Keratinocyte (primary cell): Measurements from ENCODE around the gene ACACB. TPM values are rescaled to one million over a fixed set of nuclear protein-coding genes. Genes with fewer than 3 reads are reported as not detected.

Experiments
- DNase-seq: peaks from one replicate; pipeline ENCODE4 v3.0.0-alpha.2; 2011; ENCODE audit warnings: low read depth, missing footprints, low spot score
- FAIRE-seq: peaks from 2 replicates; lab custom pipeline; 2011; peaks lifted over from hg19 to GRCh38; lab: Jason Lieb, UNC
- H2AFZ ChIP-seq: 2 replicates; pipeline ENCODE4 v1.6.0; 2012; ENCODE audit warnings: low read length, control low read depth, inconsistent platforms; ENCODE audit not compliant: control insufficient read depth
- H3K27ac ChIP-seq: 2 replicates; pipeline ENCODE4 v1.5.1; 2011; ENCODE audit warnings: low read length; ENCODE audit not compliant: control insufficient read depth, insufficient read depth
- H3K27me3 ChIP-seq: 3 replicates; pipeline ENCODE4 v1.6.0; 2011; ENCODE audit warnings: low read length; ENCODE audit not compliant: control insufficient read depth, insufficient read depth; ENCODE audit errors: extremely low read depth
- H3K36me3 ChIP-seq, 2 experiments: 2 replicates in 1 of 2; 3 replicates in 1 of 2; pipeline ENCODE4 v1.5.1; 2011; ENCODE audit warnings: low read length in 2 of 2, mild to moderate bottlenecking in 1 of 2; ENCODE audit not compliant: control insufficient read depth in 2 of 2, insufficient read depth in 2 of 2; ENCODE audit errors: extremely low read depth in 1 of 2
- H3K4me1 ChIP-seq: 3 replicates; pipeline ENCODE4 v1.5.1; 2011; ENCODE audit warnings: low read length; ENCODE audit not compliant: control insufficient read depth, insufficient read depth; ENCODE audit errors: extremely low read depth
- H3K4me2 ChIP-seq: 3 replicates; pipeline ENCODE4 v1.6.0; 2011; ENCODE audit warnings: low read depth, low read length; ENCODE audit not compliant: control insufficient read depth, insufficient read depth; ENCODE audit errors: extremely low read depth
- H3K4me3 ChIP-seq, 3 experiments: fragments of 200-600 bp in 1 of 3; sonication (generic) in 1 of 3; 2 replicates in 2 of 3; 3 replicates in 1 of 3; pipeline ENCODE4 v1.5.1; 2011 to 2016; ENCODE audit warnings: low read length in 3 of 3, mild to moderate bottlenecking in 3 of 3, control low read depth in 2 of 3, inconsistent platforms in 1 of 3, low read depth in 1 of 3, mixed read lengths in 1 of 3, mixed run types in 1 of 3, moderate library complexity in 1 of 3; ENCODE audit not compliant: control insufficient read depth in 2 of 3, insufficient read depth in 2 of 3; ENCODE audit errors: extremely low read depth in 1 of 3
- H3K79me2 ChIP-seq: 2 replicates; pipeline ENCODE4 v1.6.0; 2012; ENCODE audit warnings: low read length; ENCODE audit not compliant: control insufficient read depth, insufficient read depth
- H3K9ac ChIP-seq: 3 replicates; pipeline ENCODE4 v1.6.0; 2011; ENCODE audit warnings: low read length; ENCODE audit not compliant: control insufficient read depth, insufficient read depth; ENCODE audit errors: extremely low read depth
- H3K9me1 ChIP-seq: 3 replicates; pipeline ENCODE4 v1.6.0; 2011; ENCODE audit warnings: low read length; ENCODE audit not compliant: control insufficient read depth, insufficient read depth; ENCODE audit errors: extremely low read depth
- H3K9me3 ChIP-seq: 2 replicates; pipeline ENCODE4 v1.5.1; 2012; ENCODE audit warnings: low read depth, low read length; ENCODE audit not compliant: control insufficient read depth
- H4K20me1 ChIP-seq: 3 replicates; pipeline ENCODE4 v1.6.0; 2011; ENCODE audit warnings: low read length; ENCODE audit not compliant: control insufficient read depth, insufficient read depth; ENCODE audit errors: extremely low read depth
- CTCF ChIP-seq, 3 experiments: IDR thresholded peaks in 1 of 3; conservative IDR thresholded peaks in 1 of 3; optimal IDR thresholded peaks in 1 of 3; 2 replicates in 2 of 3; 3 replicates in 1 of 3; pipeline versions ENCODE3 to v1.5.1; 2011; ENCODE audit warnings: low read length in 3 of 3, mild to moderate bottlenecking in 3 of 3, moderate library complexity in 2 of 3, control low read depth in 1 of 3, inconsistent platforms in 1 of 3; ENCODE audit not compliant: insufficient read depth in 2 of 3; ENCODE audit errors: extremely low read depth in 1 of 3
- EZH2 ChIP-seq: IDR thresholded peaks from one replicate; pipeline ENCODE4 v1.6.1; 2012; ENCODE audit warnings: inconsistent platforms, mild to moderate bottlenecking, low read length, moderate library complexity
- dilution Hi-C: fragments of 300-500 bp; cut with MboI; formaldehyde crosslinking; loops from one replicate; pipeline ENCODE4 v1.7.0; 2020; ENCODE audit warnings: low sequenced_read_pairs; ENCODE audit not compliant: extremely low pct_ligation_motif_present
- polyA plus RNA-seq, 5 experiments: library from polyadenylated mRNA; depleted of rRNA in 3 of 5; stranded (reverse) in 3 of 5; stranded (forward) in 1 of 5; unstranded in 1 of 5; fragments of >200 nt; gene quantifications; 1 replicate in 1 of 5; 2 replicates in 3 of 5; 3 replicates in 1 of 5; pipeline versions ENCODE4 v1.2.1 to v1.2.3, GENCODE V29; 2011 to 2012; ENCODE audit warnings: missing spikeins in 2 of 5, low read depth in 1 of 5, low replicate concordance in 1 of 5

The ACACB gene
- polyA plus RNA-seq, 1 donor (not counting 4 experiments of a cell fraction or from before 2014, with no cell fraction given), result 1.3 TPM

- DNase-seq, result no peak
- no peak for FAIRE-seq
- Histone ChIP-seq H3K36me3 (no peaks in the 10 kb centered on the region), H3K9me1 (no peaks in the 10 kb centered on the region), H3K27ac (no peak overlapping the region), H3K79me2 (no peaks in the 10 kb centered on the region), H3K4me3 (no peak overlapping the region), H3K4me1 (peaks cover 4% of the 10 kb centered on the region), H2AFZ (no peak overlapping the region), H3K4me2 (no peak overlapping the region), H3K27me3 (no peaks in the 10 kb centered on the region), H4K20me1 (no peaks in the 10 kb centered on the region), H3K9ac (no peak overlapping the region), H3K9me3 (no peaks in the 10 kb centered on the region)
- TF ChIP-seq CTCF (optimal IDR thresholded peaks at IDR 0.05 in 1 of 3, IDR thresholded peaks at IDR 0.05 in 1 of 3, conservative IDR thresholded peaks at IDR 0.05 in 1 of 3; ENCODE audit: extremely low read depth in 1 of 3, insufficient read depth in 2 of 3, low read length in 3 of 3) (no peak), EZH2 (no peak)
- dilution Hi-C loops, result loop anchor here (25.0 kb wide), 1 partner anchor 272 kb away; no protein-coding TSS in a partner anchor
These were observed 1.0 kb upstream of the ACACB start for GRCh38 chr12:109115404-109115757.

GRCh38 chr12:109116611-109116949 lies 193 bp downstream of the ACACB start:
- DNase-seq (no peak), FAIRE-seq (no peak)
- TF ChIP-seq EZH2, result no peak
- TF ChIP-seq CTCF (optimal IDR thresholded peaks at IDR 0.05 in 1 of 3, IDR thresholded peaks at IDR 0.05 in 1 of 3, conservative IDR thresholded peaks at IDR 0.05 in 1 of 3; ENCODE audit: extremely low read depth in 1 of 3, insufficient read depth in 2 of 3, low read length in 3 of 3), result no peak
- Histone ChIP-seq H3K9ac (no peak overlapping the region), H3K9me3 (no peaks in the 10 kb centered on the region), H3K79me2 (no peaks in the 10 kb centered on the region), H3K9me1 (no peaks in the 10 kb centered on the region), H4K20me1 (no peaks in the 10 kb centered on the region), H3K4me1 (peaks cover 3% of the 10 kb centered on the region), H2AFZ (no peak overlapping the region), H3K27me3 (no peaks in the 10 kb centered on the region), H3K36me3 (no peaks in the 10 kb centered on the region), H3K4me2 (no peak overlapping the region), H3K4me3 (no peak overlapping the region), H3K27ac (no peak overlapping the region)
- dilution Hi-C loops, result loop anchor here (25.0 kb wide), 1 partner anchor 271 kb away; no protein-coding TSS in a partner anchor
